HepG2 (cell line): Measurements from ENCODE around the gene MFAP3L. TPM values are rescaled to one million over a fixed set of nuclear protein-coding genes. Genes with fewer than 3 reads are reported as not detected.

Source experiments
- AGO2 ChIP-seq: fragments of 200-400 bp; formaldehyde crosslinking; optimal IDR thresholded peaks from 2 replicates; pipeline ENCODE3; 2017; ENCODE audit warnings: mild to moderate bottlenecking, low read depth, low read length, moderate library complexity
- ATF7-NPFF ChIP-seq: sonication (generic); formaldehyde crosslinking; IDR thresholded peaks from 2 replicates; pipeline ENCODE4 v1.8.1; 2023; ENCODE audit warnings: mild to moderate bottlenecking, low read depth, missing genetic modification reagents, moderate library complexity
- BHLHE40 ChIP-seq: IDR thresholded peaks from 2 replicates; pipeline ENCODE4 v1.6.1; 2011; ENCODE audit warnings: low read length, improper control_type of control experiment
- FOXP4 ChIP-seq: sonication (generic); formaldehyde crosslinking; IDR thresholded peaks from 2 replicates; pipeline ENCODE4 v1.4.0; 2020; ENCODE audit warnings: missing genetic modification reagents
- KDM5B ChIP-seq: sonication (generic); formaldehyde crosslinking; IDR thresholded peaks from 2 replicates; pipeline ENCODE4 v1.4.0; 2020; ENCODE audit warnings: missing genetic modification reagents, mild to moderate bottlenecking, borderline replicate concordance
- MAFK ChIP-seq, 2 experiments: IDR thresholded peaks in 1 of 2; conservative IDR thresholded peaks in 1 of 2; 2 replicates each; pipeline ENCODE4 v1.6.1; 2011; ENCODE audit warnings: improper control_type of control experiment in 2 of 2, low read length in 2 of 2
- MTF1 ChIP-seq: sonication (generic); formaldehyde crosslinking; IDR thresholded peaks from 2 replicates; pipeline ENCODE4 v1.5.0; 2020; ENCODE audit warnings: missing genetic modification reagents
- NCOR1 ChIP-seq: fragments of 200-600 bp; sonication (generic); IDR thresholded peaks from 2 replicates; pipeline ENCODE4 v1.7.0; 2017; ENCODE audit warnings: antibody characterized with exemption, low read length, borderline replicate concordance
- NONO ChIP-seq, 2 experiments: fragments of 450-650 bp in 1 of 2; sonication (generic) in 1 of 2; formaldehyde crosslinking in 1 of 2; IDR thresholded peaks in 1 of 2; conservative IDR thresholded peaks in 1 of 2; 2 replicates each; pipeline versions ENCODE4 v1.6.1 to v1.8.0; 2017 to 2022; ENCODE audit warnings: mild to moderate bottlenecking in 1 of 2, missing genetic modification reagents in 1 of 2, moderate library complexity in 1 of 2
- PAX8 ChIP-seq: sonication (generic); formaldehyde crosslinking; IDR thresholded peaks from 2 replicates; pipeline ENCODE4 v1.8.0; 2022; ENCODE audit warnings: mild to moderate bottlenecking, missing genetic modification reagents, borderline replicate concordance
- POGZ ChIP-seq: sonication (generic); formaldehyde crosslinking; IDR thresholded peaks from 2 replicates; pipeline ENCODE4 v1.4.0; 2020; ENCODE audit warnings: mild to moderate bottlenecking, missing genetic modification reagents
- RFXAP ChIP-seq: sonication (generic); formaldehyde crosslinking; IDR thresholded peaks from 2 replicates; pipeline ENCODE4 v1.4.0; 2020; ENCODE audit warnings: missing genetic modification reagents, borderline replicate concordance
- SKI ChIP-seq: fragments of 450-650 bp; IDR thresholded peaks from one replicate; pipeline ENCODE4 v1.6.1; 2018; ENCODE audit warnings: mild to moderate bottlenecking; ENCODE audit not compliant: partially characterized antibody
- SRSF9 ChIP-seq: fragments of 200-400 bp; formaldehyde crosslinking; IDR thresholded peaks from 2 replicates; pipeline ENCODE4 v1.6.1; 2018; ENCODE audit warnings: borderline replicate concordance, mild to moderate bottlenecking, low read depth, low read length; ENCODE audit not compliant: insufficient read depth, poor library complexity, severe bottlenecking
- ZFX ChIP-seq: sonication (generic); formaldehyde crosslinking; IDR thresholded peaks from 2 replicates; pipeline ENCODE4 v1.4.0; 2020; ENCODE audit warnings: mild to moderate bottlenecking, low read depth, missing genetic modification reagents, moderate library complexity
- ZNF251 ChIP-seq: sonication (generic); formaldehyde crosslinking; IDR thresholded peaks from 2 replicates; pipeline ENCODE4 v1.9.0; 2021; ENCODE audit warnings: mild to moderate bottlenecking, missing genetic modification reagents
- ZNF331 ChIP-seq: sonication (generic); formaldehyde crosslinking; IDR thresholded peaks from 2 replicates; pipeline ENCODE4 v1.4.0; 2020; ENCODE audit warnings: missing genetic modification reagents
- ZNF607 ChIP-seq: sonication (generic); formaldehyde crosslinking; IDR thresholded peaks from 2 replicates; pipeline ENCODE4 v1.5.1; 2020; ENCODE audit warnings: missing genetic modification reagents, mild to moderate bottlenecking, borderline replicate concordance
- ZNF773 ChIP-seq: sonication (generic); formaldehyde crosslinking; IDR thresholded peaks from 2 replicates; pipeline ENCODE4 v1.4.0; 2020; ENCODE audit warnings: missing genetic modification reagents, borderline replicate concordance
- ZNF775 ChIP-seq: sonication (generic); formaldehyde crosslinking; IDR thresholded peaks from 2 replicates; pipeline ENCODE4 v1.4.0; 2020; ENCODE audit warnings: missing genetic modification reagents, mild to moderate bottlenecking, moderate library complexity, borderline replicate concordance
- ZNF790 ChIP-seq: sonication (generic); formaldehyde crosslinking; IDR thresholded peaks from 2 replicates; pipeline ENCODE4 v1.8.0; 2022; ENCODE audit warnings: missing genetic modification reagents, mild to moderate bottlenecking, borderline replicate concordance
- polyA plus RNA-seq, 8 experiments: library from polyadenylated mRNA; depleted of rRNA in 3 of 8; stranded (reverse) in 7 of 8; unstranded in 1 of 8; fragments of >200 nt; fragmentation: Illumina TruSeq in 4 of 8; extraction: Trizol in 4 of 8; gene quantifications; 2 replicates each; pipeline versions ENCODE4 v1.2.1 to v1.2.3, GENCODE V29; 2011 to 2016; ENCODE audit warnings: low read depth in 4 of 8, missing spikeins in 1 of 8, mixed read lengths in 1 of 8; ENCODE audit not compliant: insufficient read depth in 1 of 8
- total RNA-seq, 5 experiments: library from RNA; depleted of rRNA; stranded (reverse); fragments of >200 nt; fragmentation: Illumina TruSeq; extraction: Trizol; gene quantifications; 2 replicates each; pipeline ENCODE4 v1.2.3, GENCODE V29; 2016; ENCODE audit warnings: low read depth in 1 of 5
- TF ChIP-seq, protein P1 (sequence below): sonication (generic); formaldehyde crosslinking; IDR thresholded peaks from 2 replicates; pipeline ENCODE4 v1.4.0; 2020; ENCODE audit warnings: missing genetic modification reagents, borderline replicate concordance
- TF ChIP-seq, protein P2 (sequence below): sonication (generic); formaldehyde crosslinking; IDR thresholded peaks from 2 replicates; pipeline ENCODE4 v1.9.0; 2022; ENCODE audit warnings: low read depth, missing genetic modification reagents

MFAP3L gene
- total and polyA plus RNA-seq, 2 of the 13 experiments (the other 11 are each of a cell fraction or from before 2014, with no cell fraction given), result 1.5 to 3.6 TPM

- no peak; the same call in 1 of the 2 replicates for TF ChIP-seq POGZ
- no peak for TF ChIP-seq NONO (IDR thresholded peaks at IDR 0.05)
- no peak for TF ChIP-seq NONO (CRISPR knock-in tag; conservative IDR thresholded peaks at IDR 0.05)
- no peak for TF ChIP-seq FOXP4 (CRISPR knock-in tag)
- 0 out of 2 replicates have a peak, but pooled peaks have one; percentile 28 for TF ChIP-seq KDM5B (CRISPR knock-in tag)
- TF ChIP-seq ZFX (CRISPR knock-in tag), result peak; percentile 68
- no peak for TF ChIP-seq ZNF607 (CRISPR knock-in tag)
- peak; percentile 36; the same call in 1 of the 2 replicates for TF ChIP-seq ATF7-NPFF
- no peak for TF ChIP-seq ZNF775 (CRISPR knock-in tag)
- peak; percentile 91 for TF ChIP-seq SKI
- TF ChIP-seq RFXAP (CRISPR knock-in tag), result no peak
- TF ChIP-seq MAFK (conservative IDR thresholded peaks at IDR 0.05 in 1 of 2, IDR thresholded peaks at IDR 0.05 in 1 of 2; ENCODE audit: low read length in 2 of 2), result no peak
- TF ChIP-seq ZNF251, result no peak
- TF ChIP-seq NCOR1, result no peak
- TF ChIP-seq, protein P1, sequence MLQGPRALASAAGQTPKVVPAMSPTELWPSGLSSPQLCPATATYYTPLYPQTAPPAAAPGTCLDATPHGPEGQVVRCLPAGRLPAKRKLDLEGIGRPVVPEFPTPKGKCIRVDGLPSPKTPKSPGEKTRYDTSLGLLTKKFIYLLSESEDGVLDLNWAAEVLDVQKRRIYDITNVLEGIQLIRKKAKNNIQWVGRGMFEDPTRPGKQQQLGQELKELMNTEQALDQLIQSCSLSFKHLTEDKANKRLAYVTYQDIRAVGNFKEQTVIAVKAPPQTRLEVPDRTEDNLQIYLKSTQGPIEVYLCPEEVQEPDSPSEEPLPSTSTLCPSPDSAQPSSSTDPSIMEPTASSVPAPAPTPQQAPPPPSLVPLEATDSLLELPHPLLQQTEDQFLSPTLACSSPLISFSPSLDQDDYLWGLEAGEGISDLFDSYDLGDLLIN (CRISPR knock-in tag), result no peak
- TF ChIP-seq AGO2, result no peak
- TF ChIP-seq MTF1, result no peak
- no peak; the same call in 1 of the 2 replicates for TF ChIP-seq PAX8 (CRISPR knock-in tag)
- no peak for TF ChIP-seq ZNF773 (CRISPR knock-in tag)
- TF ChIP-seq SRSF9, result no peak
- no peak for TF ChIP-seq BHLHE40
- TF ChIP-seq, protein P2, sequence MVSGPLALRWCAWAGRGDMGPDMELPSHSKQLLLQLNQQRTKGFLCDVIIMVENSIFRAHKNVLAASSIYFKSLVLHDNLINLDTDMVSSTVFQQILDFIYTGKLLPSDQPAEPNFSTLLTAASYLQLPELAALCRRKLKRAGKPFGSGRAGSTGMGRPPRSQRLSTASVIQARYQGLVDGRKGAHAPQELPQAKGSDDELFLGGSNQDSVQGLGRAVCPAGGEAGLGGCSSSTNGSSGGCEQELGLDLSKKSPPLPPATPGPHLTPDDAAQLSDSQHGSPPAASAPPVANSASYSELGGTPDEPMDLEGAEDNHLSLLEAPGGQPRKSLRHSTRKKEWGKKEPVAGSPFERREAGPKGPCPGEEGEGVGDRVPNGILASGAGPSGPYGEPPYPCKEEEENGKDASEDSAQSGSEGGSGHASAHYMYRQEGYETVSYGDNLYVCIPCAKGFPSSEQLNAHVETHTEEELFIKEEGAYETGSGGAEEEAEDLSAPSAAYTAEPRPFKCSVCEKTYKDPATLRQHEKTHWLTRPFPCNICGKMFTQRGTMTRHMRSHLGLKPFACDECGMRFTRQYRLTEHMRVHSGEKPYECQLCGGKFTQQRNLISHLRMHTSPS (CRISPR knock-in tag), result no peak
- TF ChIP-seq ZNF331 (CRISPR knock-in tag), result no peak
- TF ChIP-seq ZNF790 (CRISPR knock-in tag), result no peak
Observed at GRCh38 chr4:170026253-170027021, at the start of gene MFAP3L (continued).
